Gastrocnemius medialis (tissue), 4 donors: Measurements from ENCODE around the gene HNRNPDL. TPM values are rescaled to one million over a fixed set of nuclear protein-coding genes. Genes with fewer than 3 reads are reported as not detected.

Source experiments
- ATAC-seq, 2 donors: fragments of 150-250 bp; one replicate each; pipeline ENCODE4 v1.9.1; 2016
- DNase-seq, 2 donors: peaks; one replicate each; pipeline ENCODE4 v3.0.0-alpha.2; 2019
- H3K27ac ChIP-seq, 4 donors: fragments of 200-600 bp; sonication (generic); 1 replicate in 1 of 4; 2 replicates in 3 of 4; pipeline ENCODE4 v1.5.1; 2016 to 2018; ENCODE audit warnings: mild to moderate bottlenecking in 2 of 4, moderate library complexity in 1 of 4
- H3K27me3 ChIP-seq, 3 donors: fragments of 200-600 bp; sonication (generic) in 2 of 3; 1 replicate in 1 of 3; 2 replicates in 2 of 3; pipeline versions ENCODE4 v1.5.1 to v1.6.0; 2016 to 2019; ENCODE audit warnings: mild to moderate bottlenecking in 1 of 3, moderate library complexity in 1 of 3
- H3K36me3 ChIP-seq, 2 donors: fragments of 200-600 bp; sonication (generic) in 1 of 2; one replicate each; pipeline ENCODE4 v1.5.1; 2017 to 2018
- H3K4me1 ChIP-seq, 2 donors: fragments of 200-600 bp; sonication (generic) in 1 of 2; one replicate each; pipeline ENCODE4 v1.5.1; 2016 to 2017; ENCODE audit warnings: mild to moderate bottlenecking in 2 of 2
- H3K4me3 ChIP-seq, 4 donors: fragments of 200-600 bp; sonication (generic) in 3 of 4; 1 replicate in 1 of 4; 2 replicates in 3 of 4; pipeline ENCODE4 v1.5.1; 2016 to 2019; ENCODE audit warnings: mild to moderate bottlenecking in 2 of 4
- H3K9me3 ChIP-seq, 3 donors: fragments of 200-600 bp; sonication (generic) in 2 of 3; 1 replicate in 1 of 3; 2 replicates in 2 of 3; pipeline ENCODE4 v1.5.1; 2016 to 2019
- POLR2A ChIP-seq, 2 donors: fragments of 450-650 bp; IDR thresholded peaks; one replicate each; pipeline ENCODE4 v1.6.1; 2017; ENCODE audit warnings: antibody characterized with exemption in 2 of 2, mild to moderate bottlenecking in 2 of 2, moderate library complexity in 2 of 2
- in situ Hi-C, 4 donors: fragments of 200-750 bp; cut with MboI; loops; one replicate each; pipeline versions ENCODE4 v1.15.0 to v1.8.0; 2017; ENCODE audit warnings: low sequenced_read_pairs in 4 of 4
- intact Hi-C: fragments of 100-400 bp; cut with DNase I; formaldehyde crosslinking; loops from one replicate; pipeline ENCODE4 v1.15.1; 2023; ENCODE audit warnings: low total_unique reads
- total RNA-seq, 4 donors: library from RNA; depleted of rRNA; stranded (reverse); fragments of >200 nt; gene quantifications; one replicate each; pipeline versions ENCODE4 v1.1.0 to v1.2.3, GENCODE V29; 2016
- TF ChIP-seq, protein P1 (sequence below), 5 experiments: fragments of 450-650 bp in 3 of 5; fragments of 200-600 bp in 2 of 5; sonication (generic) in 2 of 5; IDR thresholded peaks in 4 of 5; conservative IDR thresholded peaks in 1 of 5; 1 replicate in 4 of 5; 2 replicates in 1 of 5; pipeline ENCODE4 v1.5.1; 2016 to 2019; ENCODE audit warnings: antibody characterized with exemption in 5 of 5, mild to moderate bottlenecking in 3 of 5, moderate library complexity in 3 of 5

Gene HNRNPDL
- total RNA-seq, 4 donors from 2014 or later: 151 to 275 (median 226) TPM

DNA sequence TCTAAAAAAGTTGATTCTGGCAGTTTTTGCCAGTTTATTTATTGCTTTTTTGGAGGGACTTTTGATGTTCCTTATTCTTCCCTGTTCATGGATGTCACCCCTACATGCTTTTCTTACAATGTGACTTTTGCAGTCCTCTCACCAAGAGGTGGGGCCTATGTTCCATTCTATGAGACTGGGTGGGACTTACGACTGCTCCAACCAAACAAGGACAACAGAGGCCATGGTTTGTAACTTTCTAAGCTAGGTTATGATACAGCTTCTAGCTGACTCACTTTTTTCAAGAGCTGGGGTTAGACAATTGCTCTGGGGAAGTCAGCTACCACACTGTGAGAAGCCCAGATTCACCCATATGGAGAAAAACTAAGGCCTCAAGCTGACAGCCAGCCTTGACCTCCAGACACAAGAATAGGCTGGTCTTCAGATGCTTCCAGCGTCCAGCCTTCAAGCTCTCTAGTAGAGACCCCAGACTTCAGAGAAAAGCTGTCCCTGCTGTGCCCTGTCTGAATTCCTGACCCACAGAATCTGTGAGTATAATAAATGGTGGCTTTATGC, 39.6 kb upstream of the HNRNPDL start:
- Histone ChIP-seq H3K4me1 (no peaks in the 10 kb centered on the region), H3K27me3 (no peaks in the 10 kb centered on the region), H3K4me3 (no peak overlapping the region), H3K9me3 (no peaks in the 10 kb centered on the region), H3K27ac (no peak overlapping the region), H3K36me3 (no peaks in the 10 kb centered on the region)
- no peak for TF ChIP-seq POLR2A (IDR thresholded peaks at IDR 0.05)
- TF ChIP-seq, protein P1, sequence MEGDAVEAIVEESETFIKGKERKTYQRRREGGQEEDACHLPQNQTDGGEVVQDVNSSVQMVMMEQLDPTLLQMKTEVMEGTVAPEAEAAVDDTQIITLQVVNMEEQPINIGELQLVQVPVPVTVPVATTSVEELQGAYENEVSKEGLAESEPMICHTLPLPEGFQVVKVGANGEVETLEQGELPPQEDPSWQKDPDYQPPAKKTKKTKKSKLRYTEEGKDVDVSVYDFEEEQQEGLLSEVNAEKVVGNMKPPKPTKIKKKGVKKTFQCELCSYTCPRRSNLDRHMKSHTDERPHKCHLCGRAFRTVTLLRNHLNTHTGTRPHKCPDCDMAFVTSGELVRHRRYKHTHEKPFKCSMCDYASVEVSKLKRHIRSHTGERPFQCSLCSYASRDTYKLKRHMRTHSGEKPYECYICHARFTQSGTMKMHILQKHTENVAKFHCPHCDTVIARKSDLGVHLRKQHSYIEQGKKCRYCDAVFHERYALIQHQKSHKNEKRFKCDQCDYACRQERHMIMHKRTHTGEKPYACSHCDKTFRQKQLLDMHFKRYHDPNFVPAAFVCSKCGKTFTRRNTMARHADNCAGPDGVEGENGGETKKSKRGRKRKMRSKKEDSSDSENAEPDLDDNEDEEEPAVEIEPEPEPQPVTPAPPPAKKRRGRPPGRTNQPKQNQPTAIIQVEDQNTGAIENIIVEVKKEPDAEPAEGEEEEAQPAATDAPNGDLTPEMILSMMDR (IDR thresholded peaks at IDR 0.05 in 4 of 5, conservative IDR thresholded peaks at IDR 0.05 in 1 of 5): no peak
- intact Hi-C loops: no loop called here
- in situ Hi-C loops: loop anchor here (5.0 to 25.0 kb wide), 4 partner anchors 265 to 792 kb away; partner anchors contain the start of gene SEC31A (in 1 of the 4)
- no peak for ATAC-seq
- no peak for DNase-seq

DNA sequence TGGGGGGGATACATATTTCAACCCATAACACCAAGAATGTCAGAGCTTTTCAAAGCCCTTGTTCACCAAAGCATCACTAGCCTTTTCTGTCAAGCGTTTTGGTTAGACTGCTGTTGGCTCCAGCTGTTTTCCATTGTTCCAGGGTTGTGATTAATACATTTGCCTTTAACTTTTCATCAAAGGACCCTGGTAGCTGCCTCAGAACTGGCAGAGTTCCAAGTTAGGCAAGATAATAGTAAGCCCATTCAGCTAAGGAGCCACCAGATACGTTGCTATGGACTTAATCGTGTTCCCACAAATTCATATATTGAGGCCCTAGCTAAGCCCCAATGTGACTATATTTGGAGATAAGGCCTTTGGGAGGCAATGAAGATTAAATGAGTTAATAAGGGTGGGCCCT, 37.2 kb upstream of the HNRNPDL start:
- H3K4me3 ChIP-seq: no peak overlapping the region
- H3K27ac ChIP-seq: no peak overlapping the region
- H3K9me3 ChIP-seq: no peaks in the 10 kb centered on the region
- H3K27me3 ChIP-seq: no peaks in the 10 kb centered on the region
- H3K4me1 ChIP-seq: peaks cover 0 to 5% of the 10 kb centered on the region in 2 donors
- H3K36me3 ChIP-seq: no peaks in the 10 kb centered on the region
- in situ Hi-C loops (loop anchor here (5.0 to 25.0 kb wide), 4 partner anchors 267 to 795 kb away; partner anchors contain the start of gene SEC31A (in 1 of the 4)), intact Hi-C loops (no loop called here)
- ATAC-seq (no peak), DNase-seq (no peak)
- TF ChIP-seq, protein P1 (IDR thresholded peaks at IDR 0.05 in 4 of 5, conservative IDR thresholded peaks at IDR 0.05 in 1 of 5): no peak
- no peak for TF ChIP-seq POLR2A (IDR thresholded peaks at IDR 0.05)

DNA sequence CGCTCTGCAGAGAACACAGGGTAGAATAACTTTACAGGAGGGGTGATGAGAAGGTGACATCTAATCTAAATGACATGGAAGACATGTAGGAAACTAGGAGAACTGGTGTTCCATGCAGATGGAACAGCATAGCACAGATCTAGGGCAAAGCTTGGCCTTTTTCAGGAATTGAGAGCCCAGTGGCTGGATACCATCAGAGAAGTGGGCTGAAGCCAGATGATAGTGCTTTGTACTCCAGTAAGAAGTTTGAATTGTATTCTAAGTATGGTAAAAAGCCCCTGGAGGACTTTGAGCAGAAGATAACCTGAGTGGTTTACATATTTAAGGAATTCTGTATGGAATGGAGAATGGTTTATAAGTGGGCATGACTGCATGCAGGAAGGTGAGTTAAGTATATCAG, 33.0 kb upstream of the HNRNPDL start:
- TF ChIP-seq, protein P1 (IDR thresholded peaks at IDR 0.05 in 4 of 5, conservative IDR thresholded peaks at IDR 0.05 in 1 of 5): no peak
- TF ChIP-seq POLR2A (IDR thresholded peaks at IDR 0.05): no peak
- ATAC-seq (no peak), DNase-seq (no peak)
- no peaks in the 10 kb centered on the region for H3K27me3 ChIP-seq
- in situ Hi-C loops (loop anchor here (5.0 to 25.0 kb wide), 4 partner anchors 272 to 799 kb away; partner anchors contain the start of gene SEC31A (in 1 of the 4)), intact Hi-C loops (loop anchor here (5.0 kb wide), 3 partner anchors 429 to 819 kb away; partner anchors contain the start of genes COQ2 and SEC31A)
- H3K27ac ChIP-seq: no peak overlapping the region
- no peaks in the 10 kb centered on the region for H3K9me3 ChIP-seq
- peaks cover 0 to 9% of the 10 kb centered on the region in 2 donors for H3K36me3 ChIP-seq
- peaks cover 0 to 5% of the 10 kb centered on the region in 2 donors for H3K4me1 ChIP-seq
- H3K4me3 ChIP-seq: no peak overlapping the region

DNA sequence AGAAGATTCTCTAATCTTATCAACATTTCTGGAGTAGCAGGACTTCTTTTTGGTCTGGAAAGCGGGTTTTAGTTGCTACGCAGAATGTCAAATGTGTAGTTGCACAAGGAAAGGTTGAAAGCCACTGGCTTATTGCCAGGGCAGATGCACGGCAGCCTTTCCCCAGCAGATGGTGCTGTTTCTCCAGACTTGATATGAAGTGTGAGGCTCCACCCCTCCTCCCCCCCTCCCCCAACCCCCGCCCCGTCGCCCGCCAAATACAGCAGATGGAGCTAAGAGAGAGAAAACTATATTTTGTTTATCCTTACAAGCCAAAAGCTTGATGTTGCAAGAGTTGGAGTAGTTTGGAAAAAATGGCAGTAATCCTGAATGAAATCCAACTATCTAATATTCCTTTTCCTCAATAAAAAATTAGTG, 32.2 kb upstream of the HNRNPDL start:
- no peaks in the 10 kb centered on the region for H3K9me3 ChIP-seq
- in situ Hi-C loops (loop anchor here (5.0 to 25.0 kb wide), 4 partner anchors 272 to 800 kb away; partner anchors contain the start of gene SEC31A (in 1 of the 4)), intact Hi-C loops (loop anchor here (1.0 to 5.0 kb wide), 5 partner anchors 277 to 820 kb away; partner anchors contain the start of genes COPS4, COQ2 and SEC31A)
- ATAC-seq (peak; percentile 82 to 93), DNase-seq (peak; percentile 64 to 87)
- no peaks in the 10 kb centered on the region for H3K27me3 ChIP-seq
- H3K4me3 ChIP-seq: no peak overlapping the region
- H3K4me1 ChIP-seq: peaks cover 0 to 5% of the 10 kb centered on the region in 2 donors
- no peak for TF ChIP-seq POLR2A (IDR thresholded peaks at IDR 0.05)
- TF ChIP-seq, protein P1 (IDR thresholded peaks at IDR 0.05 in 4 of 5, conservative IDR thresholded peaks at IDR 0.05 in 1 of 5): peak; percentile 39 to 94 (median 71)
- H3K36me3 ChIP-seq: peaks cover 0 to 12% of the 10 kb centered on the region in 2 donors
- H3K27ac ChIP-seq: no peak overlapping the region
